Middle frontal gyrus (tissue), 1 donor: Measurements from ENCODE around the gene TBC1D22B.
"Not testable (repeated sequence)": the region's sequence is repeated elsewhere in the genome, so short reads cannot be mapped to it uniquely, and the experiment has no call there.

ENCODE experiments used
- DNase-seq: peaks from one replicate; pipeline ENCODE4 v3.0.0-alpha.2; 2015; ENCODE audit warnings: low spot score; ENCODE audit errors: extremely low spot score

TBC1D22B gene

GRCh38 chr6:37321101-37321500, 63.5 kb downstream of the TBC1D22B start:
- no peak for DNase-seq

GRCh38 chr6:37321516-37322415, 64.2 kb downstream of the TBC1D22B start:
- no peak for DNase-seq

- DNase-seq = no peak
Observed at GRCh38 chr6:37323580-37323979, 66.0 kb downstream of the TBC1D22B start.

GRCh38 chr6:37324131-37325033, 66.8 kb downstream of the TBC1D22B start:
- no peak for DNase-seq

GRCh38 chr6:37330345-37330744, 72.8 kb downstream of the TBC1D22B start:
- not testable (repeated sequence) for DNase-seq

- DNase-seq = no peak
Observed at GRCh38 chr6:37331047-37331446, 73.5 kb downstream of the TBC1D22B start.

- DNase-seq = no peak
Observed at GRCh38 chr6:37332894-37333293, 75.3 kb downstream of the TBC1D22B start.

GRCh38 chr6:37334047-37334446, 76.5 kb downstream of the TBC1D22B start:
- DNase-seq = no peak

GRCh38 chr6:37338317-37338716, 80.7 kb downstream of the TBC1D22B start:
- not testable (repeated sequence) for DNase-seq

GRCh38 chr6:37338745-37339255, 81.2 kb downstream of the TBC1D22B start:
- DNase-seq = no peak

GRCh38 chr6:37339741-37340638, 82.4 kb downstream of the TBC1D22B start:
- DNase-seq = no peak

- DNase-seq = no peak
Observed at GRCh38 chr6:37340639-37340943, 83.0 kb downstream of the TBC1D22B start.

GRCh38 chr6:37343248-37343647, 85.7 kb downstream of the TBC1D22B start:
- no peak for DNase-seq

- no peak for DNase-seq
Observed at GRCh38 chr6:37344308-37344707, 86.7 kb downstream of the TBC1D22B start.

GRCh38 chr6:37345804-37346203, 88.2 kb downstream of the TBC1D22B start:
- DNase-seq = not testable (repeated sequence)

- no peak for DNase-seq
Observed at GRCh38 chr6:37347177-37347576, 89.6 kb downstream of the TBC1D22B start.

- DNase-seq = no peak
Observed at GRCh38 chr6:37347670-37348111, 90.1 kb downstream of the TBC1D22B start.

- DNase-seq = no peak
Observed at GRCh38 chr6:37351027-37351426, 93.5 kb downstream of the TBC1D22B start.

GRCh38 chr6:37352384-37352783, 94.8 kb downstream of the TBC1D22B start:
- no peak for DNase-seq

- DNase-seq = peak; percentile 65
Observed at GRCh38 chr6:37353761-37354525, 96.4 kb downstream of the TBC1D22B start, which contains the start of gene RNF8. Gene RNF8 (plus strand): TSS chr6:37353983. CDS start chr6:37354165, 182 bp downstream.
